ENCODE measurements around the gene ERG. TPM values are rescaled to one million over a fixed set of nuclear protein-coding genes. Genes with fewer than 3 reads are reported as not detected.

ERG gene
- total and polyA plus RNA-seq, 2 of the 8 experiments (the other 6 are each of a cell fraction or from before 2014, with no cell fraction given): 1.0 to 3.0 TPM

- Histone ChIP-seq H3K23ac (ENCODE audit: insufficient read length) (no peak overlapping the region), H3K4me2 (ENCODE audit: insufficient read depth in 1 of 2, low read depth in 2 of 2, low read length in 2 of 2) (no peak overlapping the region)
- 92% methylated on average over 18 of the region's 18 CpGs; no CpG with 5 or more reads in 1 of the 2 experiments for WGBS, 2 experiments (ENCODE audit: extremely low coverage in 1 of 2, insufficient coverage in 1 of 2, insufficient read length in 1 of 2, insufficient replicate concordance in 2 of 2, low coverage in 1 of 2, low lambda C conversion rate in 2 of 2, missing lambda C conversion rate in 1 of 2)
Measured at GRCh38 chr21:38493549-38494250, 4.6 kb downstream of the ERG start.

More at GRCh38 chr21:38493549-38494250, 4.6 kb downstream of the ERG start:
- no peak overlapping the region for H3K27ac ChIP-seq (ENCODE audit: low read depth, low read length)
- H3K18ac ChIP-seq (ENCODE audit: extremely low read depth, low read length): no peak overlapping the region
- DNase-seq (ENCODE audit: low read depth in 1 of 2, low spot score in 2 of 2): no peak
- H3K4me3 ChIP-seq (ENCODE audit: extremely low read depth in 1 of 4, insufficient read depth in 2 of 4, low read depth in 3 of 4, low read length in 4 of 4): no peak overlapping the region
- no peak overlapping the region for H2AK5ac ChIP-seq (ENCODE audit: low read depth, low read length)
- H3K79me1 ChIP-seq (ENCODE audit: low read depth, low read length): no peaks in the 10 kb centered on the region
- no peaks in the 10 kb centered on the region for H4K20me1 ChIP-seq (replicated peaks in 1 of 2; ENCODE audit: control insufficient read depth in 1 of 2, insufficient read depth in 2 of 2, low read length in 2 of 2)
- H3K36me3 ChIP-seq (ENCODE audit: control insufficient read depth in 2 of 4, insufficient read depth in 4 of 4, low read length in 3 of 4): no peaks in the 10 kb centered on the region
- no peaks in the 10 kb centered on the region; a peak in 1 of 7 replicates for H3K27me3 ChIP-seq (replicated peaks in 1 of 4; ENCODE audit: control insufficient read depth in 3 of 4, extremely low read depth in 1 of 4, insufficient read depth in 3 of 4, low read length in 3 of 4)
- no peak overlapping the region; the same call in 1 of the 2 replicates for H2BK15ac ChIP-seq (ENCODE audit: low read length)
- H3K79me2 ChIP-seq (ENCODE audit: control insufficient read depth in 1 of 2, insufficient read depth in 2 of 2, low read length in 2 of 2): no peaks in the 10 kb centered on the region
- POLR2A ChIA-PET (ENCODE audit: partially characterized antibody): no interaction called here
- no peak overlapping the region for H4K5ac ChIP-seq (ENCODE audit: insufficient read length, low read depth, low read length)
- TF ChIP-seq YY1 (IDR thresholded peaks at IDR 0.05; ENCODE audit: low read depth, low read length) (peak; percentile 51; the same call in 1 of the 2 replicates), CTCF (IDR thresholded peaks at IDR 0.05; ENCODE audit: control extremely low read depth in 1 of 3, insufficient read depth in 1 of 3, low read depth in 1 of 3, low read length in 3 of 3) (no peak), BACH1 (IDR thresholded peaks at IDR 0.05; ENCODE audit: low read length) (no peak), SIRT6 (IDR thresholded peaks at IDR 0.05; ENCODE audit: low read length) (no peak), POLR2A (IDR thresholded peaks at IDR 0.05; ENCODE audit: control extremely low read depth in 1 of 2, low read depth in 2 of 2, low read length in 2 of 2) (no peak), EZH2 (IDR thresholded peaks at IDR 0.05; ENCODE audit: low read depth, low read length, severe bottlenecking) (no peak), KDM1A (IDR thresholded peaks at IDR 0.05; ENCODE audit: borderline replicate concordance, low read length) (0 out of 2 replicates have a peak, but pooled peaks have one; percentile 66), CBX5 (IDR thresholded peaks at IDR 0.05; ENCODE audit: low read depth, low read length) (no peak)
- no peak overlapping the region for H3K14ac ChIP-seq (ENCODE audit: insufficient read length)
- no peak overlapping the region for H2AFZ ChIP-seq (ENCODE audit: low read length)
- CTCF ChIA-PET (ENCODE audit: partially characterized antibody): interaction anchor here (0.8 kb wide), 1 partner anchor 31 kb away, joined by 3 read pairs; no protein-coding TSS in a partner anchor
- no peaks in the 10 kb centered on the region for H3K9me3 ChIP-seq (ENCODE audit: insufficient read depth in 2 of 2, low read depth in 1 of 2, low read length in 1 of 2)
- H3K4ac ChIP-seq (replicated peaks; ENCODE audit: insufficient read length, low read depth, low read length): peak overlapping the region; percentile 41
- peaks cover 3 to 14% (median 9%) of the 10 kb centered on the region in 4 experiments for H3K4me1 ChIP-seq (replicated peaks in 1 of 4; ENCODE audit: control insufficient read depth in 3 of 4, insufficient read depth in 4 of 4, low read length in 3 of 4)
- no peak overlapping the region for H3K9ac ChIP-seq (replicated peaks in 1 of 4; ENCODE audit: extremely low read depth in 1 of 4, low read depth in 3 of 4, low read length in 3 of 4)
- H2BK12ac ChIP-seq (ENCODE audit: low read depth, low read length): peak overlapping the region; percentile 62; the same call in 1 of the 2 replicates
- no peak overlapping the region for H2BK20ac ChIP-seq (ENCODE audit: low read length)
- H2BK5ac ChIP-seq (ENCODE audit: low read depth, low read length): peak overlapping the region; percentile 72; the same call in 1 of the 2 replicates
- no peak for FAIRE-seq
- H3K23me2 ChIP-seq (ENCODE audit: low read depth, low read length): no peaks in the 10 kb centered on the region
- peak overlapping the region; percentile 6; the same call in 1 of the 2 replicates for H4K8ac ChIP-seq (ENCODE audit: extremely low read depth, insufficient read depth, low read length)
- no peak overlapping the region for H2BK120ac ChIP-seq (replicated peaks; ENCODE audit: low read depth, low read length)
- peak overlapping the region; percentile 10 for H4K91ac ChIP-seq (replicated peaks; ENCODE audit: insufficient read length, low read length)
- no peak overlapping the region for H3K56ac ChIP-seq (replicated peaks; ENCODE audit: insufficient read length, low read depth, low read length)

All from H1 (cell line).